Activated T-cell treated with anti-CD3 and anti-CD28 coated beads, Interleukin-2, amount 50 U/mL, for 72 hours (primary cell): Measurements from ENCODE around the gene FES. TPM values are rescaled to one million over a fixed set of nuclear protein-coding genes. Genes with fewer than 3 reads are reported as not detected.
"Not testable (repeated sequence)": the region's sequence is repeated elsewhere in the genome, so short reads cannot be mapped to it uniquely, and the experiment has no call there.

Experiments used
- ATAC-seq, 2 donors: fragments of 150-1000 bp; cut with Tn5 transposase; replicated peaks in 1 of 2; 2 replicates each; pipeline ENCODE4 v1.10.0; 2021; ENCODE audit warnings: moderate library complexity in 2 of 2, mild to moderate bottlenecking in 1 of 2
- DNase-seq, 2 donors: peaks; one replicate each; pipeline ENCODE4 v3.0.0; 2021 to 2022; ENCODE audit warnings: mixed read lengths in 1 of 2
- H3K27ac Mint-ChIP-seq: one replicate; pipeline ENCODE4 v1.8.0; 2022; ENCODE audit warnings: mild to moderate bottlenecking, moderate library complexity, mixed read lengths
- H3K27me3 Mint-ChIP-seq: one replicate; pipeline ENCODE4 v1.8.0; 2022; ENCODE audit warnings: low read depth, mixed read lengths
- H3K36me3 Mint-ChIP-seq, 2 donors: one replicate each; pipeline ENCODE4 v1.8.0; 2022; ENCODE audit warnings: mixed read lengths in 2 of 2, mild to moderate bottlenecking in 1 of 2; ENCODE audit not compliant: insufficient read depth in 2 of 2
- H3K4me1 Mint-ChIP-seq: one replicate; pipeline ENCODE4 v1.8.0; 2022; ENCODE audit warnings: low read depth, mixed read lengths
- H3K4me3 Mint-ChIP-seq, 2 donors: one replicate each; pipeline ENCODE4 v1.8.0; 2022; ENCODE audit warnings: mild to moderate bottlenecking in 2 of 2, mixed read lengths in 2 of 2, moderate library complexity in 2 of 2
- H3K9me3 Mint-ChIP-seq, 2 donors: one replicate each; pipeline ENCODE4 v1.8.0; 2022; ENCODE audit warnings: mixed read lengths in 2 of 2
- total RNA-seq, 2 donors: library from RNA; stranded (reverse); gene quantifications; one replicate each; pipeline ENCODE4 v1.2.3, GENCODE V29; 2022

The FES gene
- total RNA-seq, 2 donors from 2014 or later, result 68.3 to 81.5 TPM

DNA sequence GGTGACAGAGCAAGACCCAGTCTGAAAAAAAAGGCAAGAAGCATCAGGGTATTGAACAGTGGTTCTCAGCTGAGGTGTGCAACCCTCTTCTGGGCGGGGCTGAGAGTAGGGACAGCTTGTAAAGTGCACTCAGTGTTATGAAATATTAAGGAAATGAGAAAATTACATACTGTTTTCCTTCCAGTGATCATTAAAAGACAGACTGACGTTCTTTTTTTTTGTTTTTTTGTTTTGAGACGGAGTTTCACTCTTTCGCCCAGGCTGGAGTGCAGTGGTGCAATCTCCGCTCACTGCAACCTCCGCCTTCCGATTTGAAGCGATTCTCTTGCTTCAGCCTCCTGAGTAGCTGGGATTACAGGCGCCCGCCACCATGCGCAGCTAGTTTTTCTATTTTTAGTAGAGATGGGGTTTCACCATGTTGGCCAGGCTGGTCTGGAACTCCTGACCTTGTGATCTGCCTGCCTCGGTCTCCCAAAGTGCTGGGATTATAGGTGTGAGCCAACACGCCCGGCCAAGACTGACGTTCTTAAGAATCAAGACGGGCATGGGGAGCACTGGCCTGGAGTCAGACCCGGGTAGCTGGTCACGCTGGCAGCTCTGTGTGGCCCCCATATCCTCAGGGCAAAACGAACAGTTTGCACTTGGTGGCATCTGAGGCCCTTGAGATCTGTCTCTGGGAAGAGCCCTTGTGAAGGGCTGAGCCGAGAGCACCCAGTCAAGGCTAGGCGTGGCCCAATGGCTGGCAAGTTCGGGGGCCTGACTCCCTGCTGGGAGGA is 30.2 kb downstream of the FES start:
- Mint-ChIP-seq H3K9me3 (no peaks in the 10 kb centered on the region), H3K27ac (no peak overlapping the region), H3K4me3 (no peak overlapping the region), H3K27me3 (no peaks in the 10 kb centered on the region), H3K4me1 (no peaks in the 10 kb centered on the region), H3K36me3 (peaks cover 3 to 22% of the 10 kb centered on the region in 2 donors)
- ATAC-seq (no peak), DNase-seq (no peak)

DNA sequence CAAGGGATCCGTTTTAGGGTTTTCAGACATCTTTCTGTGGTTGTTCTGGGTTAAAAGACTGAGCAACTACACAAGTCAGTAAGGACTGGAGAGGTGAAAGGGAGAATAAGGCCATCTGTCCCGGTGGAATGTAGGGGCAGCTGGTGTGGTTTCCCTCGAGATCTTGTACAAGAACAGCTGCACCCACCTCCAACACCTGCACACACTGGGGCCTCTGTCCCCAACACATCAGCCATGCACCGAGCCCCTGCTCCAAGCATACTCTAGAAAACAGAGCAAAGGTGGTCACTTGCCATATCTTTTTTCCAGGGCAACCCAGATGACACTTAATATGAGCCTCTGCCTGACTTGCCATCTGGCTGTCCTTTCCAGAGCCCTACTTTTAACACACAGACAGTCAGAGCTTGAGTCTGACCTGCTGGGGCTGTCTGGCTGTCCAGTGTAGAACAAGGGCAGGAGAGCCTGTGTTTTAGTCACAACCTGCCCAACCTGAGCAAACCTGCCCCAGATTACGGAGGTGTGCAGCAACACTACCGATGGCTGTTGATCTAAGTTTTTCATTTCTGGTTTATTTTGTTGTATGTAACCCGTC is 31.0 kb downstream of the FES start:
- Mint-ChIP-seq H3K4me3 (no peak overlapping the region), H3K36me3 (peaks cover 5 to 22% of the 10 kb centered on the region in 2 donors), H3K4me1 (no peaks in the 10 kb centered on the region), H3K27me3 (no peaks in the 10 kb centered on the region), H3K9me3 (no peaks in the 10 kb centered on the region), H3K27ac (no peak overlapping the region)
- ATAC-seq (no peak), DNase-seq (no peak)

DNA sequence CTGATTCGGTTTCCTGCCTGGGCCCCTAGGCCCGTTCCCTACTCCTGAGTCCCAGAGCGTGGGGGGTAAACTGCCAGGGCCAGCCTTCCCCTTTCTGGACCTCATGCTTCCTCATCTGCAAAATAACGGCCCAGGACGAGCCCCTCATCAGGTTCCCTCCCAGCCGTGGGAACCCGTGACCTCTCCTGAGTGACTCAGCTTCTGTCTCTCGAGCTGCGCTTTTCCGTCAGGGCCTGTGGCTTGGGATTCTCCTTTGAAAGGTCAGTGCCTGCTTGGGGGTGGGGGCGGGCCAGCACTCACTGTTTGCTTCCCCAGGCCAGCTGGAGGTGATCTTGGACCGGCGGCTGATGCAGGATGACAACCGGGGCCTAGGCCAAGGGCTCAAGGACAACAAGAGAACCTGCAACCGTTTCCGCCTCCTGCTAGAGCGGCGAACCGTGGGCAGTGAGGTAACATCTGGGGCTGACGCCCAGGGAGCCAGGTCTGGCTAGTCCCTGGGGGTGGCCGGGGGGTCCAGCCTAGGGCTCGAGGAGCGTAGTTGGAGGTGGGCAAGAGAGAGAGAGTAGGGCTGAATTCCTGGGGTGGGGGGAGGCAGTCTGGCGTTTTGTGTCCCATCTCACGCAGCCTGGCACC is 31.6 kb downstream of the FES start:
- H3K36me3 Mint-ChIP-seq, result peaks cover 4 to 23% of the 10 kb centered on the region in 2 donors
- H3K4me1 Mint-ChIP-seq, result no peaks in the 10 kb centered on the region
- ATAC-seq (no peak), DNase-seq (no peak)
- no peaks in the 10 kb centered on the region for H3K9me3 Mint-ChIP-seq
- no peak overlapping the region for H3K27ac Mint-ChIP-seq
- no peak overlapping the region for H3K4me3 Mint-ChIP-seq
- no peaks in the 10 kb centered on the region for H3K27me3 Mint-ChIP-seq

DNA sequence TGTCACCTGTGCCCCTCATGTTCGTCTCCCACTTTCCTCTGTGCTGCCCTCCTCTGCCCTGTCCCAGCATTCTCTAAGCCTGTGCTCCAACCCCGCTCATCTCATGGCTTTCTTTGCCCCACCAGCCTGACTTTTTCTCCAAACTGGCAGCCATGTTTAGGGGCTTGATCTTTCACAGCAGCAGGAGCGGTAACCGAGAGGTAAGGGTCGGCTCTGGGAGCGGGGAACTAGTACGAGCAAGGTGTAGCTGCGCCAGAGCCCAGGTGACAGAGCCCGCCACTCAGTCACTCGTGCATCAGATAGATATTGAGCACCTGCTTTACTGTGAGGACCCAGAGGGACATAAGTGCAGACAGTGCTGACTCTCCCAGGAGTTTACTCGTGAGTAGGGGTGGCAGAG is 32.2 kb downstream of the FES start:
- H3K9me3 Mint-ChIP-seq, result no peaks in the 10 kb centered on the region
- DNase-seq (no peak), ATAC-seq (no peak)
- H3K4me1 Mint-ChIP-seq, result no peaks in the 10 kb centered on the region
- peaks cover 7 to 28% of the 10 kb centered on the region in 2 donors for H3K36me3 Mint-ChIP-seq
- no peak overlapping the region for H3K27ac Mint-ChIP-seq
- H3K27me3 Mint-ChIP-seq, result no peaks in the 10 kb centered on the region
- H3K4me3 Mint-ChIP-seq, result no peak overlapping the region

DNA sequence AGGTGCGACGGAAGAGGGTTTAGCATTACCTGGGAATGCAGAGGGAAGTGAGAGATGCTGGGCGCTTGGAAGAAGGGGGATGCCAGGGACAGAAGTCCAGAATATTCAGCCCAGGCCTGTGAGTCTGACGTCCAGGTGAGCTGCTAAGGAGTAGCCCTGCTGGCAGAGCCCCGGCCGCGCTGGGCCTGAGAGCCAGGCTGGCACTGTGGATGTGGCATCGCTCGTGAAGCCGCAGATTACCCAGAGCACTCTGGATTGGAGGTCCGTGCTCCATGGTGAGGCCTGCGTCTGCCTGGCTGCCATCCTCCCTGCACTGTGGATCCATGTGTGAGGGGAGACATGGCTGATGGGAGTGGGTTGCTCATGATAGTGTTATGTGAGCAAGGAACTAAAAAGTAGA is 33.3 kb downstream of the FES start:
- no peak for ATAC-seq
- H3K9me3 Mint-ChIP-seq, result no peaks in the 10 kb centered on the region
- DNase-seq, result no peak
- H3K4me3 Mint-ChIP-seq, result no peak overlapping the region
- no peaks in the 10 kb centered on the region for H3K27me3 Mint-ChIP-seq
- H3K4me1 Mint-ChIP-seq, result peaks cover 7% of the 10 kb centered on the region
- H3K27ac Mint-ChIP-seq, result no peak overlapping the region
- H3K36me3 Mint-ChIP-seq, result peaks cover 7 to 28% of the 10 kb centered on the region in 2 donors

DNA sequence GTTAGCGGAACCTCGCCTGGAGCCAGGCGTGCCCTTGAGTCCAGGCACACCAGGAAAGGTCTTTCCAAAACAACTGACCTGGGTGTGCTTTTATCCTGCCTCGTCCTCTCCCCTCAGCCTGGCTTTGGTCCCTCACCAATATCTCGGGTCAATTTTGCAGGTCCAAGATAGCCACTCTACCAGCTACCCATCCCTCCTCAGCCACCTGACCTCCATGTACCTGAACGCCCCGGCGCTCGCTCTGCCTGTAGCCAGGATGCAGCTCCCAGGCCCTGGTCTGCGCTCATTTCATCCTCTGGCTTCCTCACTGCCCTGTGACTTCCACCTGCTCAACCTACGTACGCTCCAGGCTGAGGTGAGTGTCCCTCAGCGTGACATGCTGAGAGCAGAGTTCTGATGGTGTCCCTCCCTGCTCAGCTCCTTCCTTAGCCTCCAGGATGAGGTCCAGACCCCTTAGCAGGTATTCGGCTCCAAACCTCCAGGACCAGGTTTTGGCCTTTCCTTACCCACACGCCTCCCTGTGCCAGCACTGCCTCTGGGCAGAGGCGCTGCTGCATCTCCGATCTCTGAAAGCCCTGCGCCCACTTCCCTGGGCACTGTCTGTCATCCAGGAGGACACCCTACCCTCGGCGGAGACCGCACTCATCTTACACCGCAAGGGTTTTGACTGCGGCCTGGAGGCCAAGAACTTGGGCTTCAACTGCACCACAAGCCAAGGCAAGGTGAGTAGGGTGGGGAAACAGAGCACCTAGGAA is 33.9 kb downstream of the FES start:
- Mint-ChIP-seq H3K4me1 (peaks cover 14% of the 10 kb centered on the region), H3K27me3 (no peaks in the 10 kb centered on the region), H3K27ac (no peak overlapping the region), H3K4me3 (no peak overlapping the region), H3K36me3 (peaks cover 7 to 25% of the 10 kb centered on the region in 2 donors), H3K9me3 (no peaks in the 10 kb centered on the region)
- ATAC-seq, result no peak
- no peak for DNase-seq

DNA sequence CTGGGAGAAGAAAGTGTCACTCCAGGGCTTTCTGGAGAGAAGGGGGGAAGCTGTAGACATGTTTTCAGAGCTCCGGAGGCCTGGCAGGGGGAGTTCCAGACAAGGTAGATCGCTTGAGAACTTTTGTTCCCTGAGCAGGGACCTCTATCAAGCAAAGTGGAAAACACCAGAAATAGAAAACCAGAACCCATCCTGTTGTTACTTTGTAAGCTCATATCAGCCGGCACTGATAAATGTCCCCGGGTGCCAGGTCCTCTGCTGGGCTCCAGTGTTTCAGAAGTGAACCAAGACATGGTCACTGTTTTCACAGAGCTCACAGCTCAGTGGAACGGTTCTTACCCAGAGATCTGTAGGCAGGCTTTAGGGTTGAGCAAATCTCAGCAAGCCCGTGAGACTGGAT is 34.5 kb downstream of the FES start:
- Mint-ChIP-seq H3K4me1 (peaks cover 20% of the 10 kb centered on the region), H3K27me3 (no peaks in the 10 kb centered on the region), H3K4me3 (no peak overlapping the region), H3K36me3 (peaks cover 7 to 24% of the 10 kb centered on the region in 2 donors), H3K27ac (no peak overlapping the region), H3K9me3 (no peaks in the 10 kb centered on the region)
- ATAC-seq (no peak), DNase-seq (no peak)

DNA sequence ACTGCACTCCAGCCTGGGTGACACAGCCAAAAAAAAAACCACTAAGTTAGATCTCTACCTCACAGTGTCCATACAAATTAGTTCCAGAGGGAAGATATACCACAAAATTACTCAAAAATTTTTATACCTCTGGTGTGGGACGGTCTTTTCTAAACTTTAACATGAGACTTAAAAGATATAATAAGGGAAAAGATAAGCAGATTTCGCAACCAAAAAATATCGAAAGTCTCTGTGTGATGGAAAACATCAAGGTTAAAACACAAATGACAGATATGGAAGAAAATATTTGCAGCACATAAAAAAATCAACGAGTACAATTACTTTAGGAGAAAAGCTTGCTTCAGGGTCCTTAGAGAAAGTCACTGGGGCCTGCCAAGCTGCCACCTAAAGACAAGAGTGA is 37.6 kb downstream of the FES start:
- H3K27ac Mint-ChIP-seq, result no peak overlapping the region
- no peaks in the 10 kb centered on the region for H3K9me3 Mint-ChIP-seq
- H3K27me3 Mint-ChIP-seq, result no peaks in the 10 kb centered on the region
- no peak overlapping the region for H3K4me3 Mint-ChIP-seq
- DNase-seq (no peak), ATAC-seq (no peak)
- peaks cover 5 to 23% of the 10 kb centered on the region in 2 donors for H3K36me3 Mint-ChIP-seq
- H3K4me1 Mint-ChIP-seq, result peaks cover 34% of the 10 kb centered on the region

DNA sequence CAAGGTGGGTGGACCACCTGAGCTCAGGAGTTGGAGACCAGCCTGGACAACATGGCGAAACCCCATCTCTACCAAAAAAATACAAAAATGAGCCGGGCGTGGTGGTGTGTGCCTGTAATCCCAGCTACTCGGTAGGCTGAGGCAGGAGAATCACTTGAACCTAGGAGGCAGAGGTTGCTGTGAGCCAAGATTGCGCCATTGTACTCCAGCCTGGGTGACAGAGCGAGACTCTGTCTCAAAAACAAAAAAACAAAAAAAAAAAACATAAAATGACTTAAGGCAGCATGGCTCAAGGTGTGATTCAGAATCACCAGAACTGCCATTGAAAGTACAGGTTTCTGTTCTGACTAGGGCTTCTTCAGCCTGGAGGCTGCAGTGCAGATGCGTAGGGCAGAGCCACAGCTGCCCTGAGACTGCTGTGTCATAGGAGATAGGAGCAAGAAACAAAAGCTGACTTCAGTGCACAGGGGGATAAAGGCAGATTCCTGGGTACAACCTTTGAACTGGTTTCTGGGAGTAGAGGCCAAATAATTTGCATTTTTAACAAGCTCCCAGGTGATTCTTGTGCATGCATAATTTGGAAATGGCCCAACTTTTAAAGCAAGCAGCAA is 38.5 kb downstream of the FES start:
- H3K4me3 Mint-ChIP-seq, result peak overlapping the region in 1 of 2 donors; percentile 69
- peaks cover 34% of the 10 kb centered on the region for H3K4me1 Mint-ChIP-seq
- DNase-seq (peak; percentile 66 to 67), ATAC-seq (peak; percentile 96 to 98)
- peak overlapping the region; percentile 58 for H3K27ac Mint-ChIP-seq
- H3K9me3 Mint-ChIP-seq, H3K27me3 Mint-ChIP-seq: not testable (repeated sequence)
- H3K36me3 Mint-ChIP-seq, result peaks cover 5 to 18% of the 10 kb centered on the region in 2 donors

DNA sequence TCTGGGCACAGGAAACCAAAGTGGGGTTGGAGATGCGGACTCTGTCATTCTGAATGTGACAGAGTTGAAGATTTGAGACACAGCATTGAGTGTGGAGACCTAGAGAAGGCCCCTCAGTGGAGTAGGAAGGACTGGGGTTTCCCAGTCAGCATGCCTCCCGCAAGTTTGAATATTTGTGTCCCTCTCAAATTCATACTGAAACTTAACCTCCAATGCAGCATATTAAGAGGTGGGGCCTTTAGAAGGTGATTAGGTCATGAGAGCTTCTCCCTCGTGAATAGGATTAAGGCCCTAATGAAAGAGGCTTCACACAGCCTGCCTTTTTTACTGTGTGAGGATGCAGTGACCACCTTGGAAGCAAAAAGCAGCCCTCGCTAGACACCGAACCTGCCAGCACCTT is 40.1 kb downstream of the FES start:
- Mint-ChIP-seq H3K36me3 (peaks cover 5 to 14% of the 10 kb centered on the region in 2 donors), H3K4me3 (peak overlapping the region in 1 of 2 donors; percentile 69), H3K9me3 (no peaks in the 10 kb centered on the region), H3K27me3 (no peaks in the 10 kb centered on the region), H3K4me1 (peaks cover 46% of the 10 kb centered on the region), H3K27ac (peak overlapping the region; percentile 83)
- DNase-seq (peak in 1 of 2 donors; percentile 43), ATAC-seq (peak; percentile 51 to 70)

DNA sequence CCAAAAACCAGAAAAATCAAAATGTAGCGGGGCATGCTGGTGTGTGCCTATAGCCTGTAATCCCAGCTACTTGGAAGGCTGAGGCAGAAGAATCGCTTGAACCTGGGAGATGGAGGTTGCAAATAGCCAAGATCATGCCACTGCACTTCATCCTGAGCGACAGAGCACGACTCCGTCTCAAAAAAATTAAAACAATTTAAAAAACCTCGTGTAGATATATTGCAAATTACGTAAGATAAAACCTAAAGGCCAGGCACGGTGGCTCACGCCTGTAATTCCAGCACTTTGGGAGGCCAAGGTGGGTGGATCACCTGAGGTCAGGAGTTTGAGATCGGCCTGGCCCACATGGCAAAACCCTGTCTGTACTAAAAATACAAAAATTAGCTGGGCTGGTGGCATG is 42.5 kb downstream of the FES start:
- peaks cover 64% of the 10 kb centered on the region for H3K4me1 Mint-ChIP-seq
- H3K4me3 Mint-ChIP-seq, H3K27me3 Mint-ChIP-seq, H3K9me3 Mint-ChIP-seq, ATAC-seq, DNase-seq, H3K27ac Mint-ChIP-seq, H3K36me3 Mint-ChIP-seq: not testable (repeated sequence)

DNA sequence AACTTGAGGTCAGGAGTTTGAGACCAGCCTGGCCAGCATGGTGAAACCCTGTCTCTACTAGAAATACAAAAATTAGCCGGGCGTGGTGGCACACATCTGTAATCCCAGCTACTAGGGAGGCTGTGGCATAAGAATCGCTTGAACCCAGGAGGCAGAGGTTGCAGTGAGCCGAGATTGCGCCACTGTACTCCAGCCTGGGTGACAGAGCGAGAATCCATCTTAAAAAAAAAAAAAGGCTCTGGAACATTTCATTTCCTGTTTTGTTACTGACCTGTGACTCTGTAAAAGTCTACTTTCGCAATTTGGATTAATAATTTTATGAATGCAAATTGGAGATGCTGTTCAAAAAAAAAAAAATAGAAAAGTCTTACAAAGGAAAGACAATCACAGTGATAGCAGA is 43.8 kb downstream of the FES start:
- peak overlapping the region; percentile 61 to 76 for H3K4me3 Mint-ChIP-seq

More for the DNA sequence above, 43.8 kb downstream of the FES start:
- H3K36me3 Mint-ChIP-seq, result peaks cover 2 to 10% of the 10 kb centered on the region in 2 donors
- not testable (repeated sequence) for H3K9me3 Mint-ChIP-seq, H3K27me3 Mint-ChIP-seq, ATAC-seq, DNase-seq
- H3K27ac Mint-ChIP-seq, result peak overlapping the region; percentile 82
- H3K4me1 Mint-ChIP-seq, result peaks cover 61% of the 10 kb centered on the region
